Endothelial cell of umbilical vein (primary cell): ENCODE data around the gene PACSIN2. TPM values are rescaled to one million over a fixed set of nuclear protein-coding genes. Genes with fewer than 3 reads are reported as not detected.

Experiments used
- BruUV-seq: library from RNA; stranded (reverse); fragments of 400-500 nt; replicated peaks from 2 replicates; lab custom pipeline; 2021; lab: Mats Ljungman, UMichigan
- CTCF ChIA-PET: fragments of 300-600, 350-600 bp; sonication (Branson Sonifier 250); formaldehyde crosslinking; loops from one replicate; lab custom pipeline; 2021; ENCODE audit warnings: antibody characterized with exemption, inconsistent platforms; lab: Charles Lee
- POLR2A ChIA-PET: fragments of 300-600, 350-600 bp; sonication (Branson Sonifier 250); formaldehyde crosslinking; loops from one replicate; lab custom pipeline; 2021; ENCODE audit warnings: antibody characterized with exemption, inconsistent platforms; lab: Charles Lee
- DNase-seq: peaks from one replicate; pipeline ENCODE4 v3.0.0-alpha.2; 2011; ENCODE audit warnings: low read depth, low spot score
- FAIRE-seq: peaks from 2 replicates; lab custom pipeline; 2011; peaks lifted over from hg19 to GRCh38; lab: Jason Lieb, UNC
- H2AFZ ChIP-seq: 2 replicates; pipeline ENCODE4 v1.6.0; 2012; ENCODE audit warnings: low read depth, low read length, control low read depth, inconsistent platforms
- H3K27ac ChIP-seq: 2 replicates; pipeline ENCODE4 v1.5.1; 2011; ENCODE audit warnings: low read depth, mild to moderate bottlenecking, control low read depth, low read length, moderate library complexity; ENCODE audit not compliant: insufficient read depth
- H3K27me3 ChIP-seq, 2 experiments: 2 replicates each; pipeline versions ENCODE4 v1.6.0 to v1.6.1; 2011; ENCODE audit warnings: low read length in 2 of 2, mixed read lengths in 1 of 2; ENCODE audit not compliant: control insufficient read depth in 2 of 2, insufficient read depth in 2 of 2
- H3K36me3 ChIP-seq, 2 experiments: 2 replicates in 1 of 2; 3 replicates in 1 of 2; pipeline ENCODE4 v1.5.1; 2011; ENCODE audit warnings: low read length in 2 of 2, mild to moderate bottlenecking in 1 of 2, moderate library complexity in 1 of 2; ENCODE audit not compliant: control insufficient read depth in 2 of 2, insufficient read depth in 2 of 2; ENCODE audit errors: extremely low read depth in 1 of 2
- H3K4me1 ChIP-seq: 3 replicates; pipeline ENCODE4 v1.5.1; 2011; ENCODE audit warnings: mild to moderate bottlenecking, low read length; ENCODE audit not compliant: control insufficient read depth, insufficient read depth; ENCODE audit errors: extremely low read depth
- H3K4me2 ChIP-seq: 2 replicates; pipeline ENCODE4 v1.6.1; 2011; ENCODE audit warnings: low read length, control low read depth, mixed read lengths; ENCODE audit not compliant: insufficient read depth
- H3K4me3 ChIP-seq, 3 experiments: fragments of 200-600 bp in 1 of 3; sonication (generic), shearing (Covaris generic) in 1 of 3; replicated peaks in 1 of 3; 2 replicates each; pipeline ENCODE4 v1.5.1; 2011 to 2016; ENCODE audit warnings: control low read depth in 3 of 3, low read length in 3 of 3, mild to moderate bottlenecking in 2 of 3, inconsistent platforms in 1 of 3, low read depth in 1 of 3, moderate library complexity in 1 of 3; ENCODE audit not compliant: insufficient read depth in 1 of 3
- H3K79me2 ChIP-seq: 2 replicates; pipeline ENCODE4 v1.6.0; 2012; ENCODE audit warnings: low read length, inconsistent platforms; ENCODE audit not compliant: control insufficient read depth, insufficient read depth
- H3K9ac ChIP-seq: replicated peaks from 2 replicates; pipeline ENCODE3; 2011; ENCODE audit warnings: low read length, control low read depth; ENCODE audit not compliant: insufficient read depth; ENCODE audit errors: extremely low read depth
- H3K9me1 ChIP-seq: replicated peaks from 3 replicates; pipeline ENCODE4 v1.6.0; 2011; ENCODE audit warnings: mild to moderate bottlenecking, low read length; ENCODE audit not compliant: control insufficient read depth, insufficient read depth; ENCODE audit errors: extremely low read depth
- H3K9me3 ChIP-seq: replicated peaks from 2 replicates; pipeline ENCODE4 v1.5.1; 2012; ENCODE audit warnings: low read length, inconsistent platforms; ENCODE audit not compliant: control insufficient read depth, insufficient read depth
- H4K20me1 ChIP-seq: replicated peaks from 2 replicates; pipeline ENCODE3; 2011; ENCODE audit warnings: mild to moderate bottlenecking, low read length; ENCODE audit not compliant: control insufficient read depth, insufficient read depth; ENCODE audit errors: extremely low read depth
- CTCF ChIP-seq, 2 donors: IDR thresholded peaks; 1 replicate in 1 of 2; 2 replicates in 1 of 2; pipeline ENCODE4 v1.5.1; 2011; ENCODE audit warnings: low read length in 2 of 2, mild to moderate bottlenecking in 2 of 2, moderate library complexity in 2 of 2, control low read depth in 1 of 2, inconsistent platforms in 1 of 2, low read depth in 1 of 2; ENCODE audit not compliant: insufficient read depth in 1 of 2; ENCODE audit errors: extremely low read depth in 1 of 2
- EZH2 ChIP-seq: IDR thresholded peaks from 2 replicates; pipeline ENCODE4 v1.6.1; 2012; ENCODE audit warnings: borderline replicate concordance, low read depth, mild to moderate bottlenecking, moderate library complexity, low read length, inconsistent platforms; ENCODE audit not compliant: severe bottlenecking
- GATA2 ChIP-seq: IDR thresholded peaks from 2 replicates; pipeline ENCODE4 v1.7.0; 2011; ENCODE audit warnings: low read depth, mild to moderate bottlenecking, moderate library complexity, mixed read lengths, low read length; ENCODE audit not compliant: insufficient read length, insufficient read depth
- JUN ChIP-seq: IDR thresholded peaks from 2 replicates; pipeline ENCODE4 v1.6.1; 2011; ENCODE audit warnings: borderline replicate concordance, low read depth; ENCODE audit not compliant: insufficient read length, insufficient read depth
- MAX ChIP-seq: IDR thresholded peaks from 2 replicates; pipeline ENCODE4 v1.6.1; 2011; ENCODE audit not compliant: insufficient read depth, insufficient read length
- MYC ChIP-seq: IDR thresholded peaks from one replicate; pipeline ENCODE4 v1.6.1; 2011; ENCODE audit warnings: mild to moderate bottlenecking, low read depth, low read length
- POLR2A ChIP-seq: IDR thresholded peaks from 2 replicates; pipeline ENCODE4 v1.6.1; 2012; ENCODE audit warnings: low read depth, mild to moderate bottlenecking, control low read depth, low read length
- POLR2AphosphoS5 ChIP-seq: IDR thresholded peaks from 2 replicates; pipeline ENCODE4 v1.6.1; 2012; ENCODE audit warnings: low read depth, mild to moderate bottlenecking, control low read depth, low read length, moderate library complexity; ENCODE audit not compliant: insufficient read depth
- dilution Hi-C: fragments of 300-500 bp; cut with MboI; formaldehyde crosslinking; loops from one replicate; pipeline ENCODE4 v1.15.0; 2019; ENCODE audit warnings: low sequenced_read_pairs; ENCODE audit not compliant: extremely low pct_ligation_motif_present
- intact Hi-C: fragments of 100-400 bp; cut with micrococcal nuclease; formaldehyde crosslinking; loops from one replicate; pipeline ENCODE4 v1.10.0; 2022
- polyA plus RNA-seq, 4 experiments: library from polyadenylated mRNA; depleted of rRNA in 3 of 4; stranded (reverse) in 3 of 4; unstranded in 1 of 4; fragments of >200 nt; gene quantifications; 2 replicates each; pipeline versions ENCODE4 v1.2.1 to v1.2.3, GENCODE V29; 2011 to 2012; ENCODE audit warnings: missing spikeins in 1 of 4
- total RNA-seq: library from RNA; stranded (reverse); gene quantifications from 2 replicates; pipeline ENCODE4 v1.2.3, GENCODE V29; 2021

PACSIN2 gene
- total and polyA plus RNA-seq, 2 donors (not counting 3 experiments of a cell fraction or from before 2014, with no cell fraction given): 46.2 to 64.5 TPM

- FAIRE-seq (no peak), DNase-seq (no peak)
- intact Hi-C loops (no loop called here), dilution Hi-C loops (no loop called here)
- Histone ChIP-seq H3K4me1 (no peaks in the 10 kb centered on the region), H3K79me2 (peaks cover 3% of the 10 kb centered on the region), H3K9ac (no peak overlapping the region), H3K27ac (no peak overlapping the region), H3K27me3 (no peaks in the 10 kb centered on the region), H4K20me1 (no peaks in the 10 kb centered on the region), H2AFZ (no peak overlapping the region), H3K9me3 (no peaks in the 10 kb centered on the region), H3K9me1 (no peaks in the 10 kb centered on the region), H3K4me2 (no peak overlapping the region), H3K36me3 (peaks cover 0 to 7% of the 10 kb centered on the region in 2 experiments), H3K4me3 (no peak overlapping the region)
- POLR2A ChIA-PET: no interaction called here
- no TSS peak for BruUV-seq
- CTCF ChIA-PET: interaction anchor here (0.9 to 1.8 kb wide), 5 partner anchors 11 to 274 kb away, joined by 3 to 6 read pairs (median 3); no protein-coding TSS in a partner anchor
- TF ChIP-seq MYC (no peak), JUN (no peak), EZH2 (no peak), POLR2A (no peak), POLR2AphosphoS5 (no peak), MAX (no peak)
These were observed 119.9 kb downstream of the PACSIN2 start for GRCh38 chr22:42895087-42895486.

- dilution Hi-C loops: no loop called here
- no peak for FAIRE-seq
- POLR2A ChIA-PET: no interaction called here
These were observed 121.4 kb downstream of the PACSIN2 start for GRCh38 chr22:42893371-42894150.

More at GRCh38 chr22:42893371-42894150, 121.4 kb downstream of the PACSIN2 start:
- no peaks in the 10 kb centered on the region for H3K9me3 ChIP-seq
- H3K4me3 ChIP-seq: no peak overlapping the region
- H3K4me1 ChIP-seq: no peaks in the 10 kb centered on the region
- H3K4me2 ChIP-seq: no peak overlapping the region
- no peak overlapping the region for H3K9ac ChIP-seq
- H3K9me1 ChIP-seq: no peaks in the 10 kb centered on the region
- H3K27ac ChIP-seq: no peak overlapping the region
- no peak overlapping the region for H2AFZ ChIP-seq
- no peak for DNase-seq
- no peaks in the 10 kb centered on the region for H4K20me1 ChIP-seq
- intact Hi-C loops: no loop called here
- H3K27me3 ChIP-seq: no peaks in the 10 kb centered on the region
- peaks cover 0 to 7% of the 10 kb centered on the region in 2 experiments for H3K36me3 ChIP-seq
- BruUV-seq: no TSS peak
- TF ChIP-seq CTCF (IDR thresholded peaks at IDR 0.05; ENCODE audit: extremely low read depth in 1 of 2, insufficient read depth in 1 of 2, low read depth in 1 of 2, low read length in 2 of 2) (no peak), JUN (no peak), EZH2 (no peak), GATA2 (no peak), POLR2AphosphoS5 (no peak), MAX (no peak)
- CTCF ChIA-PET: interaction anchor here (1.2 to 1.5 kb wide), 3 partner anchors 140 to 272 kb away, joined by 3 to 4 read pairs (median 4); no protein-coding TSS in a partner anchor
- H3K79me2 ChIP-seq: peaks cover 1% of the 10 kb centered on the region
